ENCODE results near the gene RTKN2. TPM values are rescaled to one million over a fixed set of nuclear protein-coding genes. Genes with fewer than 3 reads are reported as not detected.
"Not testable (repeated sequence)": the region's sequence is repeated elsewhere in the genome, so short reads cannot be mapped to it uniquely, and the experiment has no call there.

Gene RTKN2
- polyA plus RNA-seq: under 1 TPM in 2 of 3 donors, not detected in 1; 0.16 to 0.46 TPM

DNA sequence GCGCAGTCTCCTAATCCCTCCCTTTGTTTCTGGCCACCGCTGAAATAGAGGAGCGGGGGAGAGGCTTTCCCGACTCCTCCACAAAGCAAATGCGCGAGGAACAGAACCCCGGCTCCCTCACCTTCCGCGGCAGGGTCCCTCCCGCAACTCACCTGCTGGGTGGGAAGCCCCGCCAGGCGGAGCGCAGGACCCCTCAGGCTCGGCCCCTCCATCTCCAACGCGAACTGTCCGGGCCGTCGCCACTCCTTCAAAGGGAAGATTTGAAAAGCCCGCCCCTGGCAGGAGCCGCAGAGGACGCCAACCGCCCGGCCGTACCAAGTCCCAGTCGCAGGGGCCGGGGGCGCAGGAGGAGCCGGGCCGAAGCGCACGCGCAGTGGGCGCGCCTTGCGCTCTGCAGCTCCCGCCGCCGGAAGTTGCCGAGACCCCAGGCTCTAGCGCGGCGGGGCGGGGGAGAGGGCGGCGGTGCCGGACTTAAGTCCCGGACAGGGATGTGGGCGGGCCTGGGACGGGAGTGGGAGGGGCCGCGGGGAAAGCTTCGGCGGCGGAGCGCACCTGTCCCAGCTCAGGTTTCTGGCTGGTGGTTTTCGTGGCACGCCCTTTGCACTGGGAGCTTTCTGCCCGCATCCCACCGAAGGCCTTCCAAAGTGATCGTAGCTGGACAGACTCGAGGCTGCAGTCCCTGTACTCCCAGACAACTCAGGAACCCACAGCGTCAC, at the start of gene RTKN2:
RTKN2 (minus strand) TSS at position 446 of the 716 bp plus-strand sequence; CDS start at position 212, 234 bp downstream.
- DNase-seq: peak; percentile 74 to 83 (median 80)
- Mint-ChIP-seq H3K27ac (peak within 1 kb of the TSS in 4 of 6 donors; percentile 2 to 79 (median 57)), H3K4me3 (peak within 1 kb of the TSS; percentile 77 to 93 (median 84)), H3K4me1 (peaks cover 7 to 19% of the 10 kb centered on the region in 2 donors), H3K27me3 (ENCODE audit: low read depth in 3 of 3) (peaks cover 0 to 5% (median 0%) of the 10 kb centered on the region in 3 donors), H3K9me3 (peaks cover 0 to 2% (median 0%) of the 10 kb centered on the region in 6 donors), H3K36me3 (no peaks in the 10 kb centered on the region)

GRCh38 chr10:62317257-62317656, 48.6 kb upstream of the RTKN2 start:
- no peak for DNase-seq
- Mint-ChIP-seq H3K27ac (no peak overlapping the region), H3K4me1 (no peaks in the 10 kb centered on the region), H3K27me3 (ENCODE audit: low read depth in 3 of 3) (peaks cover 0 to 3% (median 0%) of the 10 kb centered on the region in 3 donors), H3K36me3 (peaks cover 0 to 7% (median 3%) of the 10 kb centered on the region in 3 donors), H3K4me3 (no peak overlapping the region), H3K9me3 (peaks cover 0 to 7% (median 0%) of the 10 kb centered on the region in 6 donors)

DNA sequence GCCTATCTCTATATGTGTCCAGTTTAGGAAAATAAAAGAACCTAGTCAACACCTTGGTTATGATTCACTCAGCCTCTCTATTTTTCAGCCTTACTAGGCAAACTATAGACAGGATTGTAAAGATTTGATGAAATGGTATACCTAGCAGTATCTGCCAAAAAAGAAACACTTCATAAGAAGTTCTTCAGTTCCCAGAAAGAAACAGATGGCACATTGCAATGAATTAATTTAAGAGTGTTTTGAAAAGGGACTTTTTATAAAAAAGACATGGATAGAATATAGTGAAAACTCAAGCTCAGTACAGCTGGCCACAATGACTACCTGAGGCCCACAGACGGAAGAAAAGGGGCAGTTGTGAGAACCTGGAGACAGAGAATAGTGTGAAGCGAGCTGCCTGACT, 40.6 kb upstream of the RTKN2 start:
- no peak overlapping the region for H3K4me3 Mint-ChIP-seq

GRCh38 chr10:62308101-62308500, 39.5 kb upstream of the RTKN2 start:
- H3K9me3 Mint-ChIP-seq: no peaks in the 10 kb centered on the region
- H3K36me3 Mint-ChIP-seq: peaks cover 0 to 4% (median 0%) of the 10 kb centered on the region in 3 donors
- H3K4me1 Mint-ChIP-seq: peaks cover 0 to 4% of the 10 kb centered on the region in 2 donors
- no peak overlapping the region for H3K4me3 Mint-ChIP-seq
- no peak overlapping the region for H3K27ac Mint-ChIP-seq
- H3K27me3 Mint-ChIP-seq (ENCODE audit: low read depth in 3 of 3): peaks cover 4 to 8% (median 7%) of the 10 kb centered on the region in 3 donors
- DNase-seq: no peak

More for the DNA sequence above, 40.6 kb upstream of the RTKN2 start:
- H3K36me3 Mint-ChIP-seq: peaks cover 0 to 4% (median 0%) of the 10 kb centered on the region in 3 donors
- no peak overlapping the region for H3K27ac Mint-ChIP-seq
- no peaks in the 10 kb centered on the region for H3K9me3 Mint-ChIP-seq
- no peak for DNase-seq
- H3K27me3 Mint-ChIP-seq (ENCODE audit: low read depth in 3 of 3): peaks cover 2 to 8% (median 7%) of the 10 kb centered on the region in 3 donors
- peaks cover 0 to 4% of the 10 kb centered on the region in 2 donors for H3K4me1 Mint-ChIP-seq

DNA sequence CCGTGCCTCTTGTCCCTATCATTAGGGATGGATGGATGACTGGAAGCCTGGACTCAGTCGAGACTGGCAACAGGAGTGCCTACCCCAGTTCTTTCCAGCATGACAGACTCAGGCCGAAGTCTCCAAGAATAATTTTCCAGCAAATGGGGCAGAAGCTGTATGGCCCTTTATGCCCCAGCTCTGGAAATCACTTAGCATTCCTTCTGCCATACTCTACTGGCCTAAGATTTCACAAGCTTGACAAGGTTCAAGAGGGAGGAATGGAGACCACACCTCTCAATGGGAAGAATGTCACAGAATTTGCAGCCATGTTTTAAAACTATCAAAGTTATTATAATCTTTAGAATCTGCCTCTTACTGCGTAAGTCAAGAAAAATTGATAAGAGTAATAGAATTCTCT, 39.0 kb upstream of the RTKN2 start:
- DNase-seq: no peak
- Mint-ChIP-seq H3K9me3 (no peaks in the 10 kb centered on the region), H3K4me3 (no peak overlapping the region), H3K27ac (no peak overlapping the region), H3K27me3 (ENCODE audit: low read depth in 3 of 3) (peaks cover 4 to 8% (median 7%) of the 10 kb centered on the region in 3 donors), H3K4me1 (peaks cover 0 to 4% of the 10 kb centered on the region in 2 donors), H3K36me3 (peaks cover 0 to 4% (median 0%) of the 10 kb centered on the region in 3 donors)

DNA sequence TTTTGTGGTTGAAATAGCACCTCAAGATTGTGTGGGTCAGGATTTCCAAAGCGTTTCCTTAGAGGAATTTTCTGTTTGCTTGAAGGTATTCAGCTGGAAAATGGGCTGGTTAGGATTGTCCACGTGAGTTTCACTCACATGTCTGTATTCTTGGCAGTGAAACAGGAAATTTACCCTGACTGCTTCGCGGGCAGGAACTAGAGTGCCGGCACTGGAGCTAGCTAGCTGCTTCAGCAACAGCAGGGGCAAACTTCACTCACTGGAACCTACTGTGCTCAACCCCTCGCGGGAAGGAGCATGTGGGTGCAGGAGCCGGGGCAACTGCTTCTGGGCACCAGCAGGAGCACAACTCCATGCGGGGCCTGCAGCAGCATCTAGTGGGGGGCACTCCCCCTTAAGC, 38.0 kb upstream of the RTKN2 start:
- no peak overlapping the region for H3K4me3 Mint-ChIP-seq
- no peaks in the 10 kb centered on the region for H3K9me3 Mint-ChIP-seq
- H3K27me3 Mint-ChIP-seq (ENCODE audit: low read depth in 3 of 3): peaks cover 4 to 7% (median 6%) of the 10 kb centered on the region in 3 donors
- H3K4me1 Mint-ChIP-seq: peaks cover 0 to 4% of the 10 kb centered on the region in 2 donors
- DNase-seq: no peak
- H3K36me3 Mint-ChIP-seq: peaks cover 0 to 4% (median 0%) of the 10 kb centered on the region in 3 donors
- H3K27ac Mint-ChIP-seq: no peak overlapping the region

DNA sequence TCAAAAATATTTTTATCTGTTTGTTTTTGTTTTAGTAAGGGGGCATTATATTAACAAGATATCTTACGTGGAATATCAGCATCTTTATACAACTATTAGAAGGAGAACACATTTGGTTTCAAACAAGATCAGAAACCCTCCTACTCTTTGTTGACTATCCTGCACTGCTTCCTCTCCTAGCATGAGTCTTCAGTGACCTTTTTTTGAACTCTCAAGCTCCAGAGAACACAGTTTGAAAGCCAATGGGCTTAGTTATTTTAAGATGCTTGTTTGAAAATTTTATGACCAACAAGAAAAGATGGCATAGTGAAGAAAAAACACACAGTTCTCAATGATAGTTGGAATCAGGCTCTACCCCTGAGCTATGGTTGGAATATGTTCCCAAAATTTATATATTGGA, 37.2 kb upstream of the RTKN2 start:
- Mint-ChIP-seq H3K27ac (no peak overlapping the region), H3K4me3 (no peak overlapping the region), H3K36me3 (peaks cover 0 to 4% (median 0%) of the 10 kb centered on the region in 3 donors)

GRCh38 chr10:62303922-62304321, 35.3 kb upstream of the RTKN2 start:
- Mint-ChIP-seq H3K9me3 (no peaks in the 10 kb centered on the region), H3K4me1 (peaks cover 0 to 4% of the 10 kb centered on the region in 2 donors), H3K36me3 (peaks cover 4% of the 10 kb centered on the region in 3 donors), H3K27ac (no peak overlapping the region), H3K27me3 (ENCODE audit: low read depth in 3 of 3) (peaks cover 2 to 8% (median 4%) of the 10 kb centered on the region in 3 donors), H3K4me3 (no peak overlapping the region)
- DNase-seq: no peak

More for the DNA sequence above, 37.2 kb upstream of the RTKN2 start:
- Mint-ChIP-seq H3K27me3 (ENCODE audit: low read depth in 3 of 3) (peaks cover 4 to 7% (median 6%) of the 10 kb centered on the region in 3 donors), H3K4me1 (peaks cover 0 to 4% of the 10 kb centered on the region in 2 donors), H3K9me3 (no peaks in the 10 kb centered on the region)
- DNase-seq: no peak

- no peak overlapping the region for H3K27ac Mint-ChIP-seq
- no peak for DNase-seq
- no peak overlapping the region for H3K4me3 Mint-ChIP-seq
- peaks cover 2 to 10% (median 4%) of the 10 kb centered on the region in 3 donors for H3K27me3 Mint-ChIP-seq (ENCODE audit: low read depth in 3 of 3)
- H3K9me3 Mint-ChIP-seq: no peaks in the 10 kb centered on the region
- peaks cover 4 to 5% (median 4%) of the 10 kb centered on the region in 3 donors for H3K36me3 Mint-ChIP-seq
- peaks cover 0 to 4% of the 10 kb centered on the region in 2 donors for H3K4me1 Mint-ChIP-seq
Observed at GRCh38 chr10:62302760-62303159, 34.1 kb upstream of the RTKN2 start.

DNA sequence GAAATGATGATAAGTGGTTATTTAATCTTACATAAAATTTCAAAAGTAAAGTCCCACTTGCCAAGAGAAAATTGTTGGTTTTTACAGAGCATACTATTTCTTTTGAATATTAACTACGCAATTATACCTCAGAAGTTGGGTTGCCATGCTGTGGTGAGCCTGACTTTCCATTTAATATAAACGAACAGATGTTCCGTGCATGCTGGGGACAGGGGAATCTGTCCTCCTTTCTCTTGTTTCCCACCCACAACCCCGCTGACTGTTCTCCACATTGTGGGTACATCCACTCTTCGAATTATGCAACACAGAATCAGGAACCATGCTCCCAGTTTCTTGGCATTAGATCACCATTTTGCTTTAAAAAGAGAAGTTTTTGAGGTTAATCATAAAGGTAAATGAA, 29.2 kb upstream of the RTKN2 start:
- peaks cover 4 to 5% (median 4%) of the 10 kb centered on the region in 3 donors for H3K36me3 Mint-ChIP-seq
- no peak overlapping the region for H3K27ac Mint-ChIP-seq
- DNase-seq: no peak
- no peaks in the 10 kb centered on the region for H3K9me3 Mint-ChIP-seq
- H3K4me3 Mint-ChIP-seq: no peak overlapping the region
- H3K4me1 Mint-ChIP-seq: no peaks in the 10 kb centered on the region
- peaks cover 2 to 7% (median 2%) of the 10 kb centered on the region in 3 donors for H3K27me3 Mint-ChIP-seq (ENCODE audit: low read depth in 3 of 3)

DNA sequence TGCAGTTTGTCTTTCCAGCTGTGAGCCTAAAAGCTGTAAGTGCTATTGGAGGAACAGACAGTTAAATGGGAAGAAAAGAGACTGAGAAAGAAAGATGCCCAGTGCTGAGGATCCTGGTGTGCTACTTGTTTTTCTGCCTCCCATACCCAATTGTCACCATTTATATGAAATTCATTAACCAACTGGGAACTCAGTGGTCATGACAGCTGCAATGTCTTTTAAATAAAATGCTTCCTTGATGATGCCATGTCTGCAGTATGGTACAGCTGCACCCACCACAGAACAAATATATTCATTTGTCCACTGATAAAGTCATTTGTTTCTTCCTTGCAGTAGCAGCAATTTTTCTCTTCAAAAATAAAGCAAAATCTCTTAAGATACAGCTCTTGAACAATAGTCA, 15.6 kb upstream of the RTKN2 start:
- H3K27ac Mint-ChIP-seq: no peak overlapping the region

GRCh38 chr10:62281348-62281747, 12.7 kb upstream of the RTKN2 start:
- peaks cover 5 to 14% (median 7%) of the 10 kb centered on the region in 3 donors for H3K27me3 Mint-ChIP-seq (ENCODE audit: low read depth in 3 of 3)
- H3K27ac Mint-ChIP-seq, H3K9me3 Mint-ChIP-seq, H3K4me1 Mint-ChIP-seq, H3K36me3 Mint-ChIP-seq, DNase-seq, H3K4me3 Mint-ChIP-seq: not testable (repeated sequence)

More for the DNA sequence above, 15.6 kb upstream of the RTKN2 start:
- no peak overlapping the region for H3K4me3 Mint-ChIP-seq
- DNase-seq: no peak
- peaks cover 2 to 11% (median 7%) of the 10 kb centered on the region in 3 donors for H3K27me3 Mint-ChIP-seq (ENCODE audit: low read depth in 3 of 3)
- H3K9me3 Mint-ChIP-seq: no peaks in the 10 kb centered on the region
- H3K36me3 Mint-ChIP-seq: peaks cover 0 to 3% (median 0%) of the 10 kb centered on the region in 3 donors
- H3K4me1 Mint-ChIP-seq: no peaks in the 10 kb centered on the region

DNA sequence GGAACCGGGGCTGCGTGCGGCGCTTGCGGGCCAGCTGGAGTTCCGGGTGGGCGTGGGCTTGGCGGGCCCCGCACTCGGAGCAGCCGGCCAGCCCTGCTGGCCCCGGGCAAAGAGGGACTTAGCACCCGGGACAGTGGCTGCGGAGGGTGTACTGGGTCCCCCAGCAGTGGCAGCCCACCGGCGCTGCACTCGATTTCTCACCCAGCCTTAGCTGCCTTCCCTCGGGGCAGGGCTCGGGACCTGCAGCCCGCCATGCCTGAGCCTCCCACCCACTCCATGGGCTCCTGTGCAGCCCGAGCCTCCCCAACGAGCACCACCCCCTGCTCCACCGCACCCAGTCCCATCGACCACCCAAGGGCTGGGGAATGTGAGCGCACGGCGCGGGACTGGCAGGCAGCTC, 11.7 kb upstream of the RTKN2 start:
- H3K27ac Mint-ChIP-seq, H3K9me3 Mint-ChIP-seq, DNase-seq, H3K4me1 Mint-ChIP-seq, H3K4me3 Mint-ChIP-seq, H3K36me3 Mint-ChIP-seq: not testable (repeated sequence)
- H3K27me3 Mint-ChIP-seq (ENCODE audit: low read depth in 3 of 3): peaks cover 4 to 14% (median 5%) of the 10 kb centered on the region in 3 donors

DNA sequence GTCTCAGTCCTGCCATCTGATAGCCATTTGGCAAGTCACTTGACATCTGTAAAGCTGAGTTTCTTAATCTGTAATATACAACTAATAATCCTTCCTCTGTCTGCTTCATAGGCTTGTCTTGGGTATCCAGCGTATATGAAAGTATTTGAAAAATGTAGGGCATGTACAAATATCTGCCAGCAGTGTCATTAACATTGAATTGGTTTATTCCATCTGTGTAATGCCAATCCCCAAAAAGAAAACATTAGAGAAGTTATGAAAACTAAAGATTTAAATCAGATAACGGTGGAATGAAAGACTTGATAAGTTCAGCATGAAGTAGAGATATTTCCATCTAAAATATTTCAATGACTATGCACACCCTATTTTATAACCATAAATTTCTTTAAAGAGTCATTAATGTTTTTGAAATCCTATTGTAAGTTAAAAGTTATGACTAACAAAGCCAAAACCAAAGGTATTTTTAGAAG, 9.8 kb upstream of the RTKN2 start:
- Mint-ChIP-seq H3K4me3 (no peak overlapping the region), H3K4me1 (no peaks in the 10 kb centered on the region), H3K27me3 (ENCODE audit: low read depth in 3 of 3) (peaks cover 3 to 12% (median 4%) of the 10 kb centered on the region in 3 donors), H3K36me3 (no peaks in the 10 kb centered on the region), H3K9me3 (no peaks in the 10 kb centered on the region), H3K27ac (no peak overlapping the region)
- DNase-seq: no peak

Data from immature natural killer cell (primary cell).